HepG2 (cell line): ENCODE measurements around the gene CIT. TPM values are rescaled to one million over a fixed set of nuclear protein-coding genes. Genes with fewer than 3 reads are reported as not detected.

Experiments
- ATAC-seq: fragments of 200-7000 bp; cut with Tn5 transposase; 3 replicates; pipeline ENCODE4 v1.9.1; 2020; ENCODE audit warnings: mild to moderate bottlenecking, moderate library complexity
- BruUV-seq: library from RNA; stranded (reverse); fragments of 400-500 nt; replicated peaks from 2 replicates; lab custom pipeline; 2021; lab: Mats Ljungman, UMichigan
- CTCF ChIA-PET: fragments of 300-600 bp; formaldehyde crosslinking; extraction: SDS; loops from one replicate; lab custom pipeline; 2021; ENCODE audit warnings: low total read pairs, inconsistent platforms, low intra/inter-chr PET ratio; lab: Yijun Ruan, JAX
- POLR2A ChIA-PET: fragments of 350-600 bp; sonication (Branson Sonifier 250); formaldehyde crosslinking; loops from one replicate; lab custom pipeline; 2020; ENCODE audit warnings: antibody characterized with exemption, inconsistent platforms; lab: Yijun Ruan, JAX
- DNase-seq: peaks from one replicate; pipeline ENCODE4 v3.0.0-alpha.2; 2015; ENCODE audit warnings: low spot score
- FAIRE-seq: peaks from 3 replicates; lab custom pipeline; 2011; peaks lifted over from hg19 to GRCh38; lab: Jason Lieb, UNC
- H2AFZ ChIP-seq: one replicate; pipeline ENCODE4 v1.6.1; 2011; ENCODE audit warnings: low read length, inconsistent platforms
- H3K27ac ChIP-seq: fragments of 300-600 bp; 3 replicates; pipeline ENCODE4 v1.8.0; 2011; ENCODE audit warnings: mixed run types, mild to moderate bottlenecking, mixed read lengths, low read length, inconsistent platforms; ENCODE audit not compliant: insufficient read depth; ENCODE audit errors: extremely low read length
- H3K27me3 ChIP-seq, 2 experiments: fragments of 200-600 bp in 1 of 2; 2 replicates in 1 of 2; 3 replicates in 1 of 2; pipeline versions ENCODE4 v1.6.0 to v1.8.0; 2011; ENCODE audit warnings: low read length in 2 of 2, mild to moderate bottlenecking in 2 of 2, moderate library complexity in 2 of 2, inconsistent platforms in 1 of 2; ENCODE audit not compliant: insufficient read depth in 2 of 2, control insufficient read depth in 1 of 2
- H3K36me3 ChIP-seq, 2 experiments: fragments of 200-600 bp in 1 of 2; replicated peaks in 1 of 2; 2 replicates in 1 of 2; 3 replicates in 1 of 2; pipeline versions ENCODE4 v1.5.1 to v1.8.0; 2011; ENCODE audit warnings: low read length in 2 of 2, inconsistent platforms in 1 of 2; ENCODE audit not compliant: insufficient read depth in 2 of 2, control insufficient read depth in 1 of 2
- H3K4me1 ChIP-seq: 2 replicates; pipeline ENCODE4 v1.5.1; 2012; ENCODE audit warnings: low read length, inconsistent platforms; ENCODE audit not compliant: insufficient read depth
- H3K4me2 ChIP-seq: 2 replicates; pipeline ENCODE4 v1.6.0; 2011; ENCODE audit warnings: low read depth, low read length, inconsistent platforms
- H3K4me3 ChIP-seq, 3 experiments: fragments of 200-600 bp in 1 of 3; sonication (generic), shearing (Covaris generic) in 1 of 3; replicated peaks in 1 of 3; 2 replicates each; pipeline ENCODE4 v1.5.1; 2011 to 2016; ENCODE audit warnings: low read length in 3 of 3, inconsistent platforms in 2 of 3, low read depth in 2 of 3, mild to moderate bottlenecking in 2 of 3, control low read depth in 1 of 3, mixed read lengths in 1 of 3; ENCODE audit not compliant: insufficient read depth in 1 of 3
- H3K79me2 ChIP-seq: one replicate; pipeline ENCODE4 v1.6.1; 2011; ENCODE audit warnings: low read length, inconsistent platforms; ENCODE audit not compliant: insufficient read depth
- H3K9ac ChIP-seq: 2 replicates; pipeline ENCODE4 v1.6.0; 2011; ENCODE audit warnings: mild to moderate bottlenecking, low read depth, low read length, inconsistent platforms; ENCODE audit not compliant: insufficient read depth
- H3K9me3 ChIP-seq: 2 replicates; pipeline ENCODE4 v1.5.1; 2012; ENCODE audit warnings: mild to moderate bottlenecking, low read length
- H4K20me1 ChIP-seq: 2 replicates; pipeline ENCODE4 v1.6.0; 2011; ENCODE audit warnings: inconsistent platforms, mild to moderate bottlenecking, low read length, moderate library complexity; ENCODE audit not compliant: insufficient read depth
- ATAD3A ChIP-seq: sonication (generic); formaldehyde crosslinking; IDR thresholded peaks from 2 replicates; pipeline ENCODE4 v1.4.0; 2020; ENCODE audit warnings: missing genetic modification reagents
- KMT2A ChIP-seq: sonication (generic); formaldehyde crosslinking; IDR thresholded peaks from 2 replicates; pipeline ENCODE4 v1.4.0; 2020; ENCODE audit warnings: missing genetic modification reagents
- NFATC3 ChIP-seq: sonication (generic); formaldehyde crosslinking; IDR thresholded peaks from 2 replicates; pipeline ENCODE4 v1.5.1; 2020; ENCODE audit warnings: mild to moderate bottlenecking, missing genetic modification reagents
- PPARG ChIP-seq: conservative IDR thresholded peaks from 2 replicates; pipeline ENCODE4 v1.6.1; 2016; ENCODE audit warnings: missing biosample characterization, missing genetic modification reagents
- SCMH1 ChIP-seq: sonication (generic); formaldehyde crosslinking; IDR thresholded peaks from 2 replicates; pipeline ENCODE4 v1.9.0; 2021; ENCODE audit warnings: missing genetic modification reagents, mild to moderate bottlenecking, borderline replicate concordance
- SMAD1 ChIP-seq: sonication (generic); formaldehyde crosslinking; IDR thresholded peaks from 2 replicates; pipeline ENCODE4 v1.4.0; 2020; ENCODE audit warnings: missing genetic modification reagents, low read depth, mild to moderate bottlenecking, borderline replicate concordance
- SNAI1 ChIP-seq: sonication (generic); formaldehyde crosslinking; IDR thresholded peaks from 2 replicates; pipeline ENCODE4 v1.5.0; 2020; ENCODE audit warnings: mild to moderate bottlenecking, missing genetic modification reagents, borderline replicate concordance
- ZNF562 ChIP-seq: sonication (generic); formaldehyde crosslinking; IDR thresholded peaks from 2 replicates; pipeline ENCODE4 v1.8.0; 2022; ENCODE audit warnings: missing genetic modification reagents, borderline replicate concordance
- WGBS: methylation state at CpG from one replicate; pipeline ENCODE4 v1.1.6; 2017; ENCODE audit warnings: low lambda C conversion rate; 5-methylcytosine and 5-hydroxymethylcytosine counted together
- in situ Hi-C: cut with HindIII; loops from 2 replicates; pipeline ENCODE4 v1.10.0; 2017; ENCODE audit warnings: low pct_unique_long_range_greater_than_20kb; ENCODE audit not compliant: extremely low pct_ligation_motif_present
- intact Hi-C: fragments of 100-400 bp; cut with micrococcal nuclease; formaldehyde crosslinking; loops from one replicate; pipeline ENCODE4 v1.10.0; 2022; ENCODE audit not compliant: unreplicated experiment
- polyA plus RNA-seq, 8 experiments: library from polyadenylated mRNA; depleted of rRNA in 3 of 8; stranded (reverse) in 7 of 8; unstranded in 1 of 8; fragments of >200 nt; fragmentation: Illumina TruSeq in 4 of 8; extraction: Trizol in 4 of 8; gene quantifications; 2 replicates each; pipeline versions ENCODE4 v1.2.1 to v1.2.3, GENCODE V29; 2011 to 2016; ENCODE audit warnings: low read depth in 4 of 8, missing spikeins in 1 of 8, mixed read lengths in 1 of 8; ENCODE audit not compliant: insufficient read depth in 1 of 8
- total RNA-seq, 5 experiments: library from RNA; depleted of rRNA; stranded (reverse); fragments of >200 nt; fragmentation: Illumina TruSeq; extraction: Trizol; gene quantifications; 2 replicates each; pipeline ENCODE4 v1.2.3, GENCODE V29; 2016; ENCODE audit warnings: low read depth in 1 of 5
- TF ChIP-seq, protein P1 (sequence below): sonication (generic); formaldehyde crosslinking; IDR thresholded peaks from 2 replicates; pipeline ENCODE4 v1.4.0; 2020; ENCODE audit warnings: missing genetic modification reagents
- TF ChIP-seq, protein P2 (sequence below): sonication (generic); formaldehyde crosslinking; IDR thresholded peaks from 2 replicates; pipeline ENCODE4 v1.4.0; 2020; ENCODE audit warnings: missing genetic modification reagents, borderline replicate concordance
- TF ChIP-seq, protein P3 (sequence below): sonication (generic); formaldehyde crosslinking; IDR thresholded peaks from 2 replicates; pipeline ENCODE4 v1.4.0; 2020; ENCODE audit warnings: missing genetic modification reagents

CIT gene
- total and polyA plus RNA-seq, 2 of the 13 experiments (the other 11 are each of a cell fraction or from before 2014, with no cell fraction given) = 7.7 to 11.7 TPM

DNA sequence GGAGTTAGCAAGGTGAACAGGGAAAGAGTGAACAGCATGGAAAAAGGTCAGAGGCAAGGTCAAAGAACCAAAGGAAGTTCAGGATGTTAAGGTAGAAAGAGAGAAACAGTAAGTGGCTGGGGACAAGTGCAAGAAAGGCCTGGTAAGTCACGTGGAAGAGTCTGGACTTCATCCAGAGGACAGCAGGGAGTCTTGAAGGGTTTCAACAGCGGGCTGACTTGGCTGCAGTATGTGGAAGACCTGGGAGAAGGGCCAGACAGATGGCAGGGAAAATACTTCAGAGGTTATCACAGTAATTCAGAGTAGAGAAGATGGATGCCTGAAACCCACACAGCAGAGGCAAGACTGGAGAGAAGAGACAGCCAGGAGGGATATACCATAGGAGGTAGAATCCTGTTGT is 34.0 kb downstream of the CIT start (continued):
- TF ChIP-seq, protein P1, sequence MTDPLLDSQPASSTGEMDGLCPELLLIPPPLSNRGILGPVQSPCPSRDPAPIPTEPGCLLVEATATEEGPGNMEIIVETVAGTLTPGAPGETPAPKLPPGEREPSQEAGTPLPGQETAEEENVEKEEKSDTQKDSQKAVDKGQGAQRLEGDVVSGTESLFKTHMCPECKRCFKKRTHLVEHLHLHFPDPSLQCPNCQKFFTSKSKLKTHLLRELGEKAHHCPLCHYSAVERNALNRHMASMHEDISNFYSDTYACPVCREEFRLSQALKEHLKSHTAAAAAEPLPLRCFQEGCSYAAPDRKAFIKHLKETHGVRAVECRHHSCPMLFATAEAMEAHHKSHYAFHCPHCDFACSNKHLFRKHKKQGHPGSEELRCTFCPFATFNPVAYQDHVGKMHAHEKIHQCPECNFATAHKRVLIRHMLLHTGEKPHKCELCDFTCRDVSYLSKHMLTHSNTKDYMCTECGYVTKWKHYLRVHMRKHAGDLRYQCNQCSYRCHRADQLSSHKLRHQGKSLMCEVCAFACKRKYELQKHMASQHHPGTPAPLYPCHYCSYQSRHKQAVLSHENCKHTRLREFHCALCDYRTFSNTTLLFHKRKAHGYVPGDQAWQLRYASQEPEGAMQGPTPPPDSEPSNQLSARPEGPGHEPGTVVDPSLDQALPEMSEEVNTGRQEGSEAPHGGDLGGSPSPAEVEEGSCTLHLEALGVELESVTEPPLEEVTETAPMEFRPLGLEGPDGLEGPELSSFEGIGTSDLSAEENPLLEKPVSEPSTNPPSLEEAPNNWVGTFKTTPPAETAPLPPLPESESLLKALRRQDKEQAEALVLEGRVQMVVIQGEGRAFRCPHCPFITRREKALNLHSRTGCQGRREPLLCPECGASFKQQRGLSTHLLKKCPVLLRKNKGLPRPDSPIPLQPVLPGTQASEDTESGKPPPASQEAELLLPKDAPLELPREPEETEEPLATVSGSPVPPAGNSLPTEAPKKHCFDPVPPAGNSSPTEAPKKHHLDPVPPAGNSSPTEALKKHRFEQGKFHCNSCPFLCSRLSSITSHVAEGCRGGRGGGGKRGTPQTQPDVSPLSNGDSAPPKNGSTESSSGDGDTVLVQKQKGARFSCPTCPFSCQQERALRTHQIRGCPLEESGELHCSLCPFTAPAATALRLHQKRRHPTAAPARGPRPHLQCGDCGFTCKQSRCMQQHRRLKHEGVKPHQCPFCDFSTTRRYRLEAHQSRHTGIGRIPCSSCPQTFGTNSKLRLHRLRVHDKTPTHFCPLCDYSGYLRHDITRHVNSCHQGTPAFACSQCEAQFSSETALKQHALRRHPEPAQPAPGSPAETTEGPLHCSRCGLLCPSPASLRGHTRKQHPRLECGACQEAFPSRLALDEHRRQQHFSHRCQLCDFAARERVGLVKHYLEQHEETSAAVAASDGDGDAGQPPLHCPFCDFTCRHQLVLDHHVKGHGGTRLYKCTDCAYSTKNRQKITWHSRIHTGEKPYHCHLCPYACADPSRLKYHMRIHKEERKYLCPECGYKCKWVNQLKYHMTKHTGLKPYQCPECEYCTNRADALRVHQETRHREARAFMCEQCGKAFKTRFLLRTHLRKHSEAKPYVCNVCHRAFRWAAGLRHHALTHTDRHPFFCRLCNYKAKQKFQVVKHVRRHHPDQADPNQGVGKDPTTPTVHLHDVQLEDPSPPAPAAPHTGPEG (CRISPR knock-in tag) = no peak
- no peak for TF ChIP-seq PPARG (CRISPR knock-in tag)

DNA sequence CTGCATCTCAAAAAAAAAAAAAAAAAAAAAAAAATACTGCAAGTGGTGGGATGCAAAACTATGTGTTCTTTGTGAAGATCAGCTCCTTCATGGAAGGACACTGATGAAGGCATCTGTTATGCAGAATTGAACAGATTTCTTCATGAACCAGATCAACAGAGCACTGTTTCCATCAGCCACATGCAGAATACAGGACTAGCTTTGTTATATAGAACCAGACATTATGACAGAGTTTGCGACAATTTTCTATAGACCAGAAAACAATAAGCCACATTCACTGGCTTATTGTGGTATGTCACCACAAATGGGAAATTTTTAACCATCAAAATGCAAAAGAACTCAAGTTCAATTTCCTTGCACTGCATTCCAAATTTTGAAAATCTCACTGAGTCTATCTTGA is 34.7 kb downstream of the CIT start:
- H2AFZ ChIP-seq = no peak overlapping the region
- no peak overlapping the region for H3K9ac ChIP-seq
- BruUV-seq = no TSS peak
- WGBS = 100% methylated on average over 1 of the region's 1 CpG
- H4K20me1 ChIP-seq = no peaks in the 10 kb centered on the region
- ChIA-PET POLR2A (no interaction called here), CTCF (no interaction called here)
- intact Hi-C loops = no loop called here
- no peaks in the 10 kb centered on the region for H3K27me3 ChIP-seq
- H3K9me3 ChIP-seq = no peaks in the 10 kb centered on the region
- ATAC-seq (no peak), DNase-seq (no peak), FAIRE-seq (no peak)
- H3K27ac ChIP-seq = no peak overlapping the region
- no peaks in the 10 kb centered on the region for H3K4me1 ChIP-seq
- in situ Hi-C loops = no loop called here
- no peak for TF ChIP-seq KMT2A (CRISPR knock-in tag)
- no peak for TF ChIP-seq SCMH1
- no peak for TF ChIP-seq SMAD1
- no peak for TF ChIP-seq ZNF562 (CRISPR knock-in tag)
- TF ChIP-seq, protein P2, sequence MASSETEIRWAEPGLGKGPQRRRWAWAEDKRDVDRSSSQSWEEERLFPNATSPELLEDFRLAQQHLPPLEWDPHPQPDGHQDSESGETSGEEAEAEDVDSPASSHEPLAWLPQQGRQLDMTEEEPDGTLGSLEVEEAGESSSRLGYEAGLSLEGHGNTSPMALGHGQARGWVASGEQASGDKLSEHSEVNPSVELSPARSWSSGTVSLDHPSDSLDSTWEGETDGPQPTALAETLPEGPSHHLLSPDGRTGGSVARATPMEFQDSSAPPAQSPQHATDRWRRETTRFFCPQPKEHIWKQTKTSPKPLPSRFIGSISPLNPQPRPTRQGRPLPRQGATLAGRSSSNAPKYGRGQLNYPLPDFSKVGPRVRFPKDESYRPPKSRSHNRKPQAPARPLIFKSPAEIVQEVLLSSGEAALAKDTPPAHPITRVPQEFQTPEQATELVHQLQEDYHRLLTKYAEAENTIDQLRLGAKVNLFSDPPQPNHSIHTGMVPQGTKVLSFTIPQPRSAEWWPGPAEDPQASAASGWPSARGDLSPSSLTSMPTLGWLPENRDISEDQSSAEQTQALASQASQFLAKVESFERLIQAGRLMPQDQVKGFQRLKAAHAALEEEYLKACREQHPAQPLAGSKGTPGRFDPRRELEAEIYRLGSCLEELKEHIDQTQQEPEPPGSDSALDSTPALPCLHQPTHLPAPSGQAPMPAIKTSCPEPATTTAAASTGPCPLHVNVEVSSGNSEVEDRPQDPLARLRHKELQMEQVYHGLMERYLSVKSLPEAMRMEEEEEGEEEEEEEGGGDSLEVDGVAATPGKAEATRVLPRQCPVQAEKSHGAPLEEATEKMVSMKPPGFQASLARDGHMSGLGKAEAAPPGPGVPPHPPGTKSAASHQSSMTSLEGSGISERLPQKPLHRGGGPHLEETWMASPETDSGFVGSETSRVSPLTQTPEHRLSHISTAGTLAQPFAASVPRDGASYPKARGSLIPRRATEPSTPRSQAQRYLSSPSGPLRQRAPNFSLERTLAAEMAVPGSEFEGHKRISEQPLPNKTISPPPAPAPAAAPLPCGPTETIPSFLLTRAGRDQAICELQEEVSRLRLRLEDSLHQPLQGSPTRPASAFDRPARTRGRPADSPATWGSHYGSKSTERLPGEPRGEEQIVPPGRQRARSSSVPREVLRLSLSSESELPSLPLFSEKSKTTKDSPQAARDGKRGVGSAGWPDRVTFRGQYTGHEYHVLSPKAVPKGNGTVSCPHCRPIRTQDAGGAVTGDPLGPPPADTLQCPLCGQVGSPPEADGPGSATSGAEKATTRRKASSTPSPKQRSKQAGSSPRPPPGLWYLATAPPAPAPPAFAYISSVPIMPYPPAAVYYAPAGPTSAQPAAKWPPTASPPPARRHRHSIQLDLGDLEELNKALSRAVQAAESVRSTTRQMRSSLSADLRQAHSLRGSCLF (CRISPR knock-in tag) = no peak
- TF ChIP-seq, protein P3, sequence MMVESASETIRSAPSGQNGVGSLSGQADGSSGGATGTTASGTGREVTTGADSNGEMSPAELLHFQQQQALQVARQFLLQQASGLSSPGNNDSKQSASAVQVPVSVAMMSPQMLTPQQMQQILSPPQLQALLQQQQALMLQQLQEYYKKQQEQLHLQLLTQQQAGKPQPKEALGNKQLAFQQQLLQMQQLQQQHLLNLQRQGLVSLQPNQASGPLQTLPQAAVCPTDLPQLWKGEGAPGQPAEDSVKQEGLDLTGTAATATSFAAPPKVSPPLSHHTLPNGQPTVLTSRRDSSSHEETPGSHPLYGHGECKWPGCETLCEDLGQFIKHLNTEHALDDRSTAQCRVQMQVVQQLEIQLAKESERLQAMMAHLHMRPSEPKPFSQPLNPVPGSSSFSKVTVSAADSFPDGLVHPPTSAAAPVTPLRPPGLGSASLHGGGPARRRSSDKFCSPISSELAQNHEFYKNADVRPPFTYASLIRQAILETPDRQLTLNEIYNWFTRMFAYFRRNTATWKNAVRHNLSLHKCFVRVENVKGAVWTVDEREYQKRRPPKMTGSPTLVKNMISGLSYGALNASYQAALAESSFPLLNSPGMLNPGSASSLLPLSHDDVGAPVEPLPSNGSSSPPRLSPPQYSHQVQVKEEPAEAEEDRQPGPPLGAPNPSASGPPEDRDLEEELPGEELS (CRISPR knock-in tag) = no peak
- no peak for TF ChIP-seq ATAD3A (CRISPR knock-in tag)
- no peak for TF ChIP-seq NFATC3 (CRISPR knock-in tag)
- no peak for TF ChIP-seq SNAI1
- H3K4me3 ChIP-seq = no peak overlapping the region
- no peak overlapping the region for H3K4me2 ChIP-seq
- H3K79me2 ChIP-seq = no peaks in the 10 kb centered on the region
- H3K36me3 ChIP-seq = peaks cover 1 to 22% of the 10 kb centered on the region in 2 experiments
